Activated CD4-positive, alpha-beta T cell treated with anti-CD3 and anti-CD28 coated beads for 1 hour (primary cell): Measurements from ENCODE around the gene NLRP5.
"Not testable (repeated sequence)": the region's sequence is repeated elsewhere in the genome, so short reads cannot be mapped to it uniquely, and the experiment has no call there.

ENCODE experiments used
- DNase-seq: peaks from one replicate; pipeline ENCODE4 v3.0.0-alpha.2; 2020

NLRP5 gene

GRCh38 chr19:55986487-55986886, at the start of gene NLRP5:
Gene NLRP5 (plus strand): TSS chr19:55986775.
- no peak for DNase-seq

DNA sequence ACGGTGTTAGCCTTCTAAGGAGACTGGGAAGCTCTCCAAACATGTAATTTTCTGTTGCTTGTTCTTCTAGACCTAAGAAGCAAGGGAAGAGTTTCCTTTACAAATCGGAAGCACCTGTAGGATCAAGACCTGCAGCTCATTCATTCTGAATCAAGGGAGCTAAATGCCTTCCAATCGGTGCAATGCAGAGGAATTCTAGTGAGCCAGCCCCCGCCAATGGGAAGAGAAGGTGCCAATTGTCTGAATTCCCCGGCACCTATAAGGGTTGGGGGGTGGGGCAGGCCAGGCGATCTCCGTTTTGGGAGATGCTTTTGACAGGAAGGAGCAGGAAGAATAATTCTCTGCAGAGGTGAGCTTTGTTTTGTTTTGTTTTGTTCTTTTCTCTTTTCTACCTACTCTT, 47.4 kb upstream of the NLRP5 start:
- DNase-seq = no peak

DNA sequence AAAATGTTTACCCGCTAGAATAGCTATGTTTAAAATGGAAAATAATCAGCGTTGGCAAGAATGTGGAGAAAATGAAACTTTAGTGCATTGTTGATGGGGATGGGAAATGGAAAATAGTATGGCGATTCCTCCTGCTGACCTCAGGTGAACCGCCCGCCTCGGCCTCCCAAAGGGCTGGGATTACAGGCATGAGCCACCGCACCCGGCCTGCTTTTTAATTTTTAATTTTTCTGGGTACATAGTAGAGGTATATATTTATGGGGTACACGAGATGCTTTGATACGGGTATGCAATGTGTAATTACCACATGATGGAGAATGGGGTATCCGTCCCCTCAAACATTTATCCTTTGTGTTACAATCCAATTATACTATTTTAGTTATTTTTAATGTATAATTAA, 46.3 kb upstream of the NLRP5 start:
- no peak for DNase-seq

DNA sequence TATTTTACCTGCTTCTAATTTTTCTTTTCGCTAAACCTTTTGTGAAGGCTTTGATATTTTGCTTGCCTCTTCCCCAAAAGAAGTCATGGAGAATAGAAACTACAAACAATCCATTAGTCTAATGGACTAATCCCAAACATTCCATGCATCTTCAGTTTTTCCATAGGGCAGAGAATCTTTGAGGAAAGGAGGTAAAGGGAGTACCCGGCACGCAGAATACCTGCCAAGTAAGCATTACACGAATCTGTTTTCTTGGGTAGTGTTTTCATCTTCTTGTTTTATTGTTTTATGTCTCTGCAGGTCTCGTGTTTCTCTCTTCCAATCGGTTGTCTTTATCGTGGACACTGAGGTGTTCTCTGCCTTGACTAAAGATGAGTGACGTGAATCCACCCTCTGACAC, 39.0 kb upstream of the NLRP5 start, which contains the start of gene NLRP8:
TSS of gene NLRP8 (plus strand) at position 301 of the 400 bp plus-strand sequence.
- DNase-seq = no peak

GRCh38 chr19:55950566-55950965, 36.0 kb upstream of the NLRP5 start:
- not testable (repeated sequence) for DNase-seq

- DNase-seq = no peak
Measured at GRCh38 chr19:55956431-55956830, 30.1 kb upstream of the NLRP5 start.

DNA sequence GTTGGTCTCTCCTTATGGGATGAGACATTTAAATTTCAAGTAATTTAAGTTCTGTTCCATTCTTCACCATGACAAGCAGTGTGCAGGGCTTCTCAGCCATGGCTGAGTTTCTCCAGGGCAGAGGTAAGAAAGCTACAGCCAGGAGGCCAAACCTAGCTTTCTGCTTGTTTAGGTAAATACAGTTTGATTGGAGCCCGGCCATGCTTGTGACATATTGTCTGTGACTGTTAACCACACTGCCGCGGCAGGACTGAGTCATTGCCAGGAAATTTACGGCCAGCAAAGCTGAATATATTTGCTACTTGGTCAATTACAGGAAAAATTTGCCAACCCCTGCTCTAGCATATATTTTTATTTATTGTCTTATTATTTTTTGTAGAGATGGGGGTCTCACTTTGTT, 28.2 kb upstream of the NLRP5 start:
- no peak for DNase-seq

GRCh38 chr19:55959996-55960675, 26.4 kb upstream of the NLRP5 start:
- no peak for DNase-seq

DNA sequence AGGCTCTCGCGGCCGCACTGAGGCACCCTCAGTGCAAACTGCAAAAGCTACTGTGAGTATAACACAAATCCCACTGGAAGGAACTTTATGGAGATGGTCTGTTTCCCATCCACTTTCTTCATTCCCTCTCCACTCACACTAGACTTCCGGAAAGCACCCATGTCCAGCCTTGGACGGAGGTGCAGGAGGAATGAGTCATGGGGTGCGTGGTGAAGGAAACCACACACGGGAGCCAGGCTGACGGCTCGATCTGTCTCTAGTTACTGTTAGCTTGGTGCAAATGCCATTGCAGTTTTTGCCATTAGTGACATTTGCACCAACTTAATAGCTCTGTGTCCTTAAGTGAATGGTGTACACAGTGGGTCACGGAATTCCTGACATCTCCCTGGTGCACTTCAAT, 24.4 kb upstream of the NLRP5 start:
- no peak for DNase-seq

GRCh38 chr19:55973982-55974381, 12.6 kb upstream of the NLRP5 start:
- DNase-seq = no peak

GRCh38 chr19:55980415-55980814, 6.2 kb upstream of the NLRP5 start:
- no peak for DNase-seq

DNA sequence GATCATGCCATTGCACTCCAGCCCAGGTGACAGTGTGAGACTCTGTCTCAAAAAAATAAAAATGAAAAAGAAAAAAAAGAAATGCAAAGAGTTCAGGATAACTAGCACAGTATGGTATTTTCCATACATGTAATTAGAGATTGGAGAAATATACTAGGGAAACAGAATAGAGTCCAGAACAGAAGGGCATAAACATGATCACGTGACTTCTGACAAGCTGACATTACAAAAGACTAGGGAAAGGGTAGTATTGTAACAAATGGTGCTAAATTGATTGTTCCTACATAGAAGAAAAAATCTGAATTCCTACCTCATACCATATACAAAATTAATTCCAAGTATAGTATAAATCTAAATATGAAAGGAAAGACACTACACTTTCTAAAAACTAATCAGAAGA, 1.3 kb upstream of the NLRP5 start:
- DNase-seq = no peak

- no peak for DNase-seq
Measured at GRCh38 chr19:55990831-55991230, 4.3 kb downstream of the NLRP5 start.

GRCh38 chr19:55993492-55993891, 6.9 kb downstream of the NLRP5 start:
- DNase-seq = no peak

DNA sequence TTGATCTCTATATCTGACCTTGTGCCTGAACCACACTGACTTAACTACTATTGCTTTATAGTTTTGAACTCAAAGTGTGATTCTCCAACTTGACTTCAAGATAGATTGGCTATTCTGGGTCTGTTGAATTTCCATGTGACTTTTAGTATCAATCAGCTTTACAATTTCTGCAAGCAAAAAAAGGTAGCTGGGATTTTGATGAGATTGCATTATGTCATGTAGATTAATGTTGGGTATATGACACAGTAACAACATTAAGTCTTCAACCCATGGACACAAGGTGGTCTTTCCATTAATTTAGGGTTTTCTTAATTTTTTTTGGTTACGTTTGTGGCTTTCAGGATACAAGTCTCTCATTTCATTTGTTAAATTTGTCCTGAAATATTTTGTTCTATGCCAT, 28.2 kb downstream of the NLRP5 start:
- no peak for DNase-seq

DNA sequence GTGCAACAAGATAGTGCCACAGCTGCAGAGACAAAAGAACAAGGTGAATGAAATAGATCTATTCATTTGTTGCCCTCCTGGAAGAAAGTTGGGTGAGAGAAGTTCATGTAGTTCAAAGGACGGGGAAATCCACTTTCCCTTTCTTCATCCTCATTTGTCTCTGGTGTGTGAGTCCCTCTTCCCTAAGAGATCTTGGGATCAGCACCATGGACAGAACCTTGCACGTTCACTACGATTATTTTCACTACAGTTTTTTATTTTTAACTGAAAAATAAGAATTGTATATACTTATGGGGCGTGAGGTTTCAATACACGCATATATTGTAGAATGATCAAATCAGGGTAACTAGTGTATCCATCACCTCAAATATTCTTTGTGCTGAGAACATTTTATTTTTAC, 29.2 kb downstream of the NLRP5 start:
- DNase-seq = no peak

GRCh38 chr19:56019325-56019724, 32.8 kb downstream of the NLRP5 start:
- DNase-seq = not testable (repeated sequence)

GRCh38 chr19:56020355-56020975, 33.9 kb downstream of the NLRP5 start:
- not testable (repeated sequence) for DNase-seq

GRCh38 chr19:56026769-56027168, 40.2 kb downstream of the NLRP5 start:
- DNase-seq = no peak

GRCh38 chr19:56053596-56053995, 67.0 kb downstream of the NLRP5 start:
- DNase-seq = no peak

DNA sequence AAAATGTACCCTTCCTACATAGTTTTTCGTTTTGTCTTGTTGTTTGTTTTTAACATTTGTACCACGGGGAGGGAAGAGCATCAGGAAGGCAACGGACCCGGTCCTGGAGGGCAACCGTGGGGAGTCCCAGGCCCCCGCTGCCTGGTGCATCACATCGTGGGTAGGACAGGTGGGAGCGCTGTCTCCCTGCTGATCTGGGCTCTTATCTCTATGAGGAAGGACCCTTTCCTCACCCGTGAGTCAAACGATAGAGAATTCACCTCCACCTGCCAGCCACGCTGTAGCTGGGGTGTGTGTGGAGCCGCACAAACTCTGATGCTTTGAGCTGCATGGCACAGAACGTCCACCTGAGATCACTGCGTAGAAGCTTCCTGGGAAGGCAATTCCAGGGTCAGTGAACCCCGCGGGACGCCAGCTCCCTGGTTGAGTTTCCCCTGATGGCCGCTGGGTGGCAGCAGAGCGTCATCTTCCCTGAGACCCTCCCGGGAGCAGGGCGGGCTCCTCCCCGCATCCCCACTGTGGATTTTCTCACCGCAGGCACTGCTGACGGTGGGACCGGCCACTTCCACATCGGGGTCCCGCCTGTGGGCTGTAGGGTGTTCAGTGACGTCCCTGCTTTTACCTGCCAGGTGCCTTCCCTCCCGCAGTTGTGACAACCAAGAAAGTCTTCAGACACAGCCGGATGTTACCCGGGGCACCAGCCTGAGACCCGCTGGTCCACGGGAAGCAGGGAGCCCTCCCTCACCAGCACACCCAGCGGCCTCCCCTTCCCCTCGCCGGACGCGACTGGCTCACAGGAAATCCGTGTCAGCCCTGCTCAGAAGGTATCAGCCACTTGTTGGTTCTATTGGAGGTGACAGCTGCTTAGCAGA, 79.8 kb downstream of the NLRP5 start:
- DNase-seq = peak; percentile 48

GRCh38 chr19:56069642-56070041, 83.1 kb downstream of the NLRP5 start:
- no peak for DNase-seq

DNA sequence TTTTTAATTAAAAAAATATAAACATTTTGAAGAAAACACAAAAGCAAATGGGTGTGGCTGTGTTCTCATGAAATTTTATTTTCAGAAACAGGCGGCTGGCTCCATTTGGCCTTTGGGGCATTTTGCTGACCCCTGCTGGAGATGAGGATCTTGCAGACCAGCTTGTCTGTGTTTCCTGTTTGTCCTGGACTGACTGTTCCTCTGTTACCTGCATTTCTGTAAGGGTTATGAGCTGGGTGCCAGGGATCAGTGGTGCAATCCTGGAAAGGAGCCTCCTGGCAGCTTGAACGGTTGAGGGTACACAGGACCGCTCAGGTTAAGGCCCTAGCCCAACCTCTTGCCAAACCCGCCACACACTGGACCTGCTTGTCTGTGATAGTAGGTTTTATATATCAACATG, 84.6 kb downstream of the NLRP5 start:
- DNase-seq = no peak

- DNase-seq = no peak
Measured at GRCh38 chr19:56076498-56076897, 89.9 kb downstream of the NLRP5 start.
